ENCODE results near the gene SLC39A11. TPM values are rescaled to one million over a fixed set of nuclear protein-coding genes. Genes with fewer than 3 reads are reported as not detected.

Gene SLC39A11
- polyA plus RNA-seq, 1 donor from 2014 or later = 8.0 TPM

DNA sequence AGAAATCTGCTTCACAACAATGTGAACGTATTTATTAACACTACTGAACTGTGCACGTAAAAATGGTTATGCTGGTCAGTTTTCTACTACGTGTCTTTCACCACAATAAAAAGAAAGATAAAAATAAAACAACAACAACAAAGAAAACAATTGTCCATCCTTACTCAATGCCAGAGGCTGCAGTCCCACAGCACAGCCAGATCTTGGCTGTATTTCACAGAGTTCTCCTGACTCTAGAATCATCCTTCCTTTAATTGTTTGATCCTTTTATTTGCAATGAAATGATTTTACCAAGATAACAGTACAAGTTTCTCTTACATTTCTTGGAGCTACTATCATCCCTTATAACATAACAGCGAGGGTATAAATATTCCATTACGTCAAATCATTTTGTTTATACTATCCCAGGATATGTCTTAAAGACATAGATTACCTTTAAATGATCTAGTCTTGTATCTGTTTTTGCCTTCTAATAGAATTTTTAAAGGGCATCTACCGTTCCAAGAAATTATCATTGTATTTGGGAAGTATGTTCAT, 103.3 kb downstream of the SLC39A11 start:
- Histone ChIP-seq H3K79me2 (replicated peaks; ENCODE audit: insufficient read depth, low read length) (no peaks in the 10 kb centered on the region), H3K27ac (ENCODE audit: low read length) (no peak overlapping the region), H3F3A (ENCODE audit: insufficient read depth, low read length, poor library complexity, severe bottlenecking) (no peaks in the 10 kb centered on the region), H4K20me1 (ENCODE audit: insufficient read depth) (no peaks in the 10 kb centered on the region), H3K27me3 (ENCODE audit: insufficient read depth, low read depth, low read length) (no peaks in the 10 kb centered on the region), H3K4me3 (ENCODE audit: low read length) (no peak overlapping the region), H3K36me3 (ENCODE audit: insufficient read depth, low read length) (no peaks in the 10 kb centered on the region), H3K4me2 (ENCODE audit: low read length) (no peak overlapping the region), H3K9ac (ENCODE audit: low read length) (no peak overlapping the region), H3K9me3 (ENCODE audit: low read length) (no peaks in the 10 kb centered on the region), H3K9me2 (ENCODE audit: insufficient read depth, low read length) (no peaks in the 10 kb centered on the region), H2AFZ (ENCODE audit: low read depth, low read length) (no peak overlapping the region)
- TF ChIP-seq SMC3 (conservative IDR thresholded peaks at IDR 0.05; ENCODE audit: poor library complexity) = no peak
- no peak for TF ChIP-seq EP300 (conservative IDR thresholded peaks at IDR 0.05; ENCODE audit: poor library complexity, severe bottlenecking)
- TF ChIP-seq TAF1 (IDR thresholded peaks at IDR 0.05; ENCODE audit: low read depth) = no peak
- TF ChIP-seq, protein P1, sequence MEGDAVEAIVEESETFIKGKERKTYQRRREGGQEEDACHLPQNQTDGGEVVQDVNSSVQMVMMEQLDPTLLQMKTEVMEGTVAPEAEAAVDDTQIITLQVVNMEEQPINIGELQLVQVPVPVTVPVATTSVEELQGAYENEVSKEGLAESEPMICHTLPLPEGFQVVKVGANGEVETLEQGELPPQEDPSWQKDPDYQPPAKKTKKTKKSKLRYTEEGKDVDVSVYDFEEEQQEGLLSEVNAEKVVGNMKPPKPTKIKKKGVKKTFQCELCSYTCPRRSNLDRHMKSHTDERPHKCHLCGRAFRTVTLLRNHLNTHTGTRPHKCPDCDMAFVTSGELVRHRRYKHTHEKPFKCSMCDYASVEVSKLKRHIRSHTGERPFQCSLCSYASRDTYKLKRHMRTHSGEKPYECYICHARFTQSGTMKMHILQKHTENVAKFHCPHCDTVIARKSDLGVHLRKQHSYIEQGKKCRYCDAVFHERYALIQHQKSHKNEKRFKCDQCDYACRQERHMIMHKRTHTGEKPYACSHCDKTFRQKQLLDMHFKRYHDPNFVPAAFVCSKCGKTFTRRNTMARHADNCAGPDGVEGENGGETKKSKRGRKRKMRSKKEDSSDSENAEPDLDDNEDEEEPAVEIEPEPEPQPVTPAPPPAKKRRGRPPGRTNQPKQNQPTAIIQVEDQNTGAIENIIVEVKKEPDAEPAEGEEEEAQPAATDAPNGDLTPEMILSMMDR (IDR thresholded peaks at IDR 0.05; ENCODE audit: poor library complexity, severe bottlenecking) = no peak

DNA sequence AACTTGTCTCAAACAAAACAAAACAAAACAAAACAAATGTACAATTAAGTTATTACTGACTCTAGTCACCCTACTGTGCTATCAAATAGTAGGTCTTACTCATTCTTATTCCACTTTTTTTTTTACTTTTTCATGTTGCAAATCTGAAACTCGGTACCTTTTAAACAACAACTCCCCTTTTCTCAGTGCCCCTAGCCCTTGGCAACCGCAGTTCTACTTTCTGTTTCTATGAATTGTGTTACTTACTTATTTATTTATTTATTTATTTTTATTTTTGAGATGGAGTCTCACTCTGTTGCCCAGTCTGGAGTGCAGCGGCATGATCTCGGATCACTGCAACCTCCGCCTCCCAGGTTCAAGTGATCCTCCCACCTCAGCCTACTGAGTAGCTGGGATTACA, 104.0 kb downstream of the SLC39A11 start:
- H3K27me3 ChIP-seq (ENCODE audit: insufficient read depth, low read depth, low read length) = no peaks in the 10 kb centered on the region
- no peak overlapping the region for H3K4me3 ChIP-seq (ENCODE audit: low read length)
- H3K79me2 ChIP-seq (replicated peaks; ENCODE audit: insufficient read depth, low read length) = no peaks in the 10 kb centered on the region
- TF ChIP-seq TAF1 (IDR thresholded peaks at IDR 0.05; ENCODE audit: low read depth) (no peak), SMC3 (conservative IDR thresholded peaks at IDR 0.05; ENCODE audit: poor library complexity) (no peak), MXI1 (conservative IDR thresholded peaks at IDR 0.05; ENCODE audit: poor library complexity, severe bottlenecking) (no peak), POLR2AphosphoS5 (IDR thresholded peaks at IDR 0.05) (no peak), EP300 (conservative IDR thresholded peaks at IDR 0.05; ENCODE audit: poor library complexity, severe bottlenecking) (no peak)
- TF ChIP-seq, protein P1 (IDR thresholded peaks at IDR 0.05; ENCODE audit: poor library complexity, severe bottlenecking) = no peak
- H3K9ac ChIP-seq (ENCODE audit: low read length) = no peak overlapping the region
- H3K36me3 ChIP-seq (ENCODE audit: insufficient read depth, low read length) = no peaks in the 10 kb centered on the region
- no peaks in the 10 kb centered on the region for H4K20me1 ChIP-seq (ENCODE audit: insufficient read depth)
- no peak overlapping the region for H3K4me2 ChIP-seq (ENCODE audit: low read length)
- no peaks in the 10 kb centered on the region for H3K9me2 ChIP-seq (ENCODE audit: insufficient read depth, low read length)
- no peaks in the 10 kb centered on the region for H3K9me3 ChIP-seq (ENCODE audit: low read length)
- no peak overlapping the region for H3K27ac ChIP-seq (ENCODE audit: low read length)
- H3F3A ChIP-seq (ENCODE audit: insufficient read depth, low read length, poor library complexity, severe bottlenecking) = no peaks in the 10 kb centered on the region
- H2AFZ ChIP-seq (ENCODE audit: low read depth, low read length) = no peak overlapping the region

DNA sequence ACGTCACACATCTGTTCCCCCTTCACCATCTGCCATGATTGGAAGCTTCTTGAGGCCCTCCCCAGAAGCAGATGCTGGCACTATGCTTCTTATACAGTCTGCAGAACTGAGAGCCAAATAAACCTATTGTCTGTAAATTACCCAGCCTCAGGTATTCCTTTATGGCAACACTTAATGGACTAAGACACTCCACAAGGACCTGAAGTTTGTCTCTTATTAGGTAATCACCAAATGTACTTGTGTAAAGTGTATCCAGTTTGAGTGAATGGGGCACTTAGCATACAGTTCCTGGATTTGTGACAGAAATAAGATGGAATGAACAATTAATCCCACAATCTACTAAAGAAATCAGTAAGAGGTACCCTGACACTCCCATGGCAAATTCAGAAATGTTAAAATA, 105.3 kb downstream of the SLC39A11 start:
- Histone ChIP-seq H2AFZ (ENCODE audit: low read depth, low read length) (no peak overlapping the region), H3F3A (ENCODE audit: insufficient read depth, low read length, poor library complexity, severe bottlenecking) (no peaks in the 10 kb centered on the region), H3K79me2 (replicated peaks; ENCODE audit: insufficient read depth, low read length) (no peaks in the 10 kb centered on the region), H4K20me1 (ENCODE audit: insufficient read depth) (no peaks in the 10 kb centered on the region), H3K9me3 (ENCODE audit: low read length) (no peaks in the 10 kb centered on the region), H3K36me3 (ENCODE audit: insufficient read depth, low read length) (no peaks in the 10 kb centered on the region), H3K4me3 (ENCODE audit: low read length) (no peak overlapping the region), H3K27ac (ENCODE audit: low read length) (no peak overlapping the region), H3K27me3 (ENCODE audit: insufficient read depth, low read depth, low read length) (no peaks in the 10 kb centered on the region), H3K9me2 (ENCODE audit: insufficient read depth, low read length) (no peaks in the 10 kb centered on the region), H3K9ac (ENCODE audit: low read length) (no peak overlapping the region), H3K4me2 (ENCODE audit: low read length) (no peak overlapping the region)
- TF ChIP-seq EP300 (conservative IDR thresholded peaks at IDR 0.05; ENCODE audit: poor library complexity, severe bottlenecking) = no peak
- TF ChIP-seq, protein P1 (IDR thresholded peaks at IDR 0.05; ENCODE audit: poor library complexity, severe bottlenecking) = no peak
